Loucy (cell line): Measurements from ENCODE around the gene C8B.

Source experiments
- H2AFZ ChIP-seq: fragments of 200-600 bp; sonication (generic); 2 replicates; pipeline ENCODE4 v1.6.0; 2016; ENCODE audit warnings: antibody characterized with exemption, mild to moderate bottlenecking, low read length, moderate library complexity
- H3F3A ChIP-seq: fragments of 200-600 bp; 2 replicates; pipeline ENCODE4 v1.6.0; 2016; ENCODE audit warnings: antibody characterized with exemption, low read depth, mild to moderate bottlenecking
- H3K27me3 ChIP-seq: fragments of 200-600 bp; sonication (generic); 2 replicates; pipeline ENCODE4 v1.6.1; 2014; ENCODE audit warnings: low read length, mild to moderate bottlenecking; ENCODE audit not compliant: insufficient read depth, poor library complexity, severe bottlenecking
- H3K36me3 ChIP-seq: fragments of 200-600 bp; sonication (generic); 2 replicates; pipeline ENCODE4 v1.6.1; 2016; ENCODE audit warnings: low read length; ENCODE audit not compliant: insufficient read depth
- H3K4me1 ChIP-seq: fragments of 200-600 bp; sonication (generic); 2 replicates; pipeline ENCODE4 v1.5.1; 2014; ENCODE audit warnings: low read length, mild to moderate bottlenecking; ENCODE audit not compliant: insufficient read depth, poor library complexity, severe bottlenecking
- H3K4me2 ChIP-seq: fragments of 200-600 bp; sonication (generic); 2 replicates; pipeline ENCODE4 v1.6.0; 2014; ENCODE audit warnings: antibody characterized with exemption, low read length, low read depth, mild to moderate bottlenecking; ENCODE audit not compliant: poor library complexity, severe bottlenecking
- H3K4me3 ChIP-seq: fragments of 200-600 bp; sonication (generic); 2 replicates; pipeline ENCODE4 v1.5.1; 2014; ENCODE audit warnings: low read length, mild to moderate bottlenecking, mixed read lengths; ENCODE audit not compliant: poor library complexity, severe bottlenecking
- H3K79me2 ChIP-seq: fragments of 200-600 bp; sonication (generic); 2 replicates; pipeline ENCODE4 v1.6.1; 2014; ENCODE audit warnings: low read length; ENCODE audit not compliant: insufficient read depth
- H3K9ac ChIP-seq: fragments of 200-600 bp; sonication (generic); 2 replicates; pipeline ENCODE4 v1.6.0; 2014; ENCODE audit warnings: mild to moderate bottlenecking, low read depth, low read length, moderate library complexity; ENCODE audit not compliant: poor library complexity, severe bottlenecking
- H3K9me2 ChIP-seq: fragments of 200-600 bp; sonication (generic); replicated peaks from 2 replicates; pipeline ENCODE4 v1.6.1; 2016; ENCODE audit warnings: low read depth, low read length, mixed read lengths
- H3K9me3 ChIP-seq: fragments of 200-600 bp; sonication (generic); 2 replicates; pipeline ENCODE4 v1.6.1; 2014; ENCODE audit warnings: mild to moderate bottlenecking, antibody characterized with exemption, low read length, low read depth; ENCODE audit not compliant: insufficient read depth
- H4K20me1 ChIP-seq: fragments of 200-600 bp; sonication (generic); 2 replicates; pipeline ENCODE4 v1.6.0; 2014; ENCODE audit warnings: antibody characterized with exemption, low read length, mild to moderate bottlenecking; ENCODE audit not compliant: insufficient read depth, poor library complexity, severe bottlenecking
- EZH2phosphoT487 ChIP-seq: fragments of 200-600 bp; IDR thresholded peaks from 2 replicates; pipeline ENCODE4 v1.6.1; 2018; ENCODE audit warnings: antibody characterized with exemption, mild to moderate bottlenecking, moderate library complexity, borderline replicate concordance
- TF ChIP-seq, protein P1 (sequence below): fragments of 200-600 bp; sonication (generic); conservative IDR thresholded peaks from 2 replicates; pipeline ENCODE4 v1.5.1; 2014; ENCODE audit warnings: mild to moderate bottlenecking, antibody characterized with exemption, low read length

C8B gene

DNA sequence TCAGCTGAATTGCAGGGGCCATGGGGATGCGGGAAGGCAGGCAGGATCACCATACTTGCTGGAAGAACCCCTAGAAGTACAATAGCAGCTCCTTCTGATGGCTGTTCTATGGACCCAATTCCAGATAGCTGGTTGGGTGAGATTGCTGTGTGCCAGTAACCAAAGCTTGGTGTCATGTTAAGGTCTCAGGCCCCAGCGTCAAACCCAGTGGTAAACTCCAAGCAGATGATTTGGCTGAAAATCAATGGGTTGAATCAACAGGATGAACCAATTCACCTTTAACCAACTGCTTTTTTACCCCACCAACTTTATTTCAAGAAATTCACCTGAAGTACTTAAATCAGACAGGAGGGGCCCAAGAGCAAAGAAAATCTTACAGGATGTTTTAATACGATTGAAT lies 37.8 kb downstream of the C8B start:
- TF ChIP-seq EZH2phosphoT487: no peak
- TF ChIP-seq, protein P1, sequence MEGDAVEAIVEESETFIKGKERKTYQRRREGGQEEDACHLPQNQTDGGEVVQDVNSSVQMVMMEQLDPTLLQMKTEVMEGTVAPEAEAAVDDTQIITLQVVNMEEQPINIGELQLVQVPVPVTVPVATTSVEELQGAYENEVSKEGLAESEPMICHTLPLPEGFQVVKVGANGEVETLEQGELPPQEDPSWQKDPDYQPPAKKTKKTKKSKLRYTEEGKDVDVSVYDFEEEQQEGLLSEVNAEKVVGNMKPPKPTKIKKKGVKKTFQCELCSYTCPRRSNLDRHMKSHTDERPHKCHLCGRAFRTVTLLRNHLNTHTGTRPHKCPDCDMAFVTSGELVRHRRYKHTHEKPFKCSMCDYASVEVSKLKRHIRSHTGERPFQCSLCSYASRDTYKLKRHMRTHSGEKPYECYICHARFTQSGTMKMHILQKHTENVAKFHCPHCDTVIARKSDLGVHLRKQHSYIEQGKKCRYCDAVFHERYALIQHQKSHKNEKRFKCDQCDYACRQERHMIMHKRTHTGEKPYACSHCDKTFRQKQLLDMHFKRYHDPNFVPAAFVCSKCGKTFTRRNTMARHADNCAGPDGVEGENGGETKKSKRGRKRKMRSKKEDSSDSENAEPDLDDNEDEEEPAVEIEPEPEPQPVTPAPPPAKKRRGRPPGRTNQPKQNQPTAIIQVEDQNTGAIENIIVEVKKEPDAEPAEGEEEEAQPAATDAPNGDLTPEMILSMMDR: no peak
- no peak overlapping the region for H3K4me3 ChIP-seq
- H3K9me3 ChIP-seq: no peaks in the 10 kb centered on the region
- no peak overlapping the region for H3K9ac ChIP-seq
- no peaks in the 10 kb centered on the region for H3K27me3 ChIP-seq
- H2AFZ ChIP-seq: no peak overlapping the region
- H3F3A ChIP-seq: no peaks in the 10 kb centered on the region
- no peak overlapping the region for H3K4me2 ChIP-seq
- H3K79me2 ChIP-seq: no peaks in the 10 kb centered on the region
- H4K20me1 ChIP-seq: no peaks in the 10 kb centered on the region
- H3K4me1 ChIP-seq: no peaks in the 10 kb centered on the region
- H3K9me2 ChIP-seq: no peaks in the 10 kb centered on the region
- H3K36me3 ChIP-seq: no peaks in the 10 kb centered on the region

DNA sequence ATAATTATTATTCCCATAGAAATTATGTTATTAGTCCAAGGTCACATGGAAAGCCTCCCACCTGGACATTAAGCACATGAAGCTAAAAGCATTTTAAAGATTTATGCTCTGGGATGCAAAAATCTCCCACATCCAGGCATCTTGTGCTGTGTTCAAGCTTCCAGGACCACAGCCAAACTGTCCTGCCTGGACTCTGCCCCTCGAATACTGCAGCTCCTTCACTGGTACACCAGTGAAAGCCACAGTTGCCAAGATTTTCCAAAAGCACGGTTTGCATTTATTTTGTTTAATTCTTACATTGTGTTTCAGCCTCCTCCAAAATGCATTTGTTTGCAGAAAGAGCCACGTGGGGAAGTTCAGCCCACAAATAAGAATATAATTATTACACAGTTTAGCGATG lies 38.6 kb downstream of the C8B start:
- Histone ChIP-seq H3K79me2 (no peaks in the 10 kb centered on the region), H3K4me1 (no peaks in the 10 kb centered on the region), H3K36me3 (no peaks in the 10 kb centered on the region), H2AFZ (no peak overlapping the region), H3K4me3 (no peak overlapping the region), H3K9ac (no peak overlapping the region), H3K4me2 (no peak overlapping the region), H3K9me3 (no peaks in the 10 kb centered on the region), H3K27me3 (no peaks in the 10 kb centered on the region), H4K20me1 (no peaks in the 10 kb centered on the region), H3K9me2 (no peaks in the 10 kb centered on the region), H3F3A (no peaks in the 10 kb centered on the region)
- no peak for TF ChIP-seq EZH2phosphoT487
- TF ChIP-seq, protein P1: no peak

DNA sequence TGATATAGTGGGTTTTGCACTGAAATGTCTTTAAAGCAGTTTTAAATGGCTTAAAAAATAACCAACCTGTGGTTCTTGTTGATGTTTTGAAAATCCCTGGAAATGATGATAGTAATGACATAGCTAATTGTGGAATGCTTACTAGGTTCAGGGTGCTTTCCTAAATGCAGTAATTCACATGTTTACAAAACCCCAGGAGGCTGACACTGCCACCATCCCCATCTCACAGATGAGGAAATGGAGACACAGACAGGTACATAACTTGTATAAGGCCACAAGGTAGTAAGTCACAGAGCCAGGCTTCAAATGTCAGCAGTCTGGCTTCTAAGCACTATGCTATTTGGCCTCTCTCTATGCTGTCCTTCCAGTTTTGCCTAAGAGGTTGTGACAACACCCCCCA lies 40.6 kb downstream of the C8B start:
- TF ChIP-seq EZH2phosphoT487: no peak
- TF ChIP-seq, protein P1: no peak
- Histone ChIP-seq H3K9me2 (no peaks in the 10 kb centered on the region), H3F3A (no peaks in the 10 kb centered on the region)

More for the DNA sequence above, 40.6 kb downstream of the C8B start:
- Histone ChIP-seq H4K20me1 (no peaks in the 10 kb centered on the region), H3K4me1 (no peaks in the 10 kb centered on the region), H3K36me3 (no peaks in the 10 kb centered on the region), H3K4me2 (no peak overlapping the region), H3K9me3 (no peaks in the 10 kb centered on the region), H2AFZ (no peak overlapping the region), H3K27me3 (no peaks in the 10 kb centered on the region), H3K4me3 (no peak overlapping the region), H3K79me2 (no peaks in the 10 kb centered on the region), H3K9ac (no peak overlapping the region)
